Measurements from ENCODE around the gene TSPOAP1.

TSPOAP1 gene

DNA sequence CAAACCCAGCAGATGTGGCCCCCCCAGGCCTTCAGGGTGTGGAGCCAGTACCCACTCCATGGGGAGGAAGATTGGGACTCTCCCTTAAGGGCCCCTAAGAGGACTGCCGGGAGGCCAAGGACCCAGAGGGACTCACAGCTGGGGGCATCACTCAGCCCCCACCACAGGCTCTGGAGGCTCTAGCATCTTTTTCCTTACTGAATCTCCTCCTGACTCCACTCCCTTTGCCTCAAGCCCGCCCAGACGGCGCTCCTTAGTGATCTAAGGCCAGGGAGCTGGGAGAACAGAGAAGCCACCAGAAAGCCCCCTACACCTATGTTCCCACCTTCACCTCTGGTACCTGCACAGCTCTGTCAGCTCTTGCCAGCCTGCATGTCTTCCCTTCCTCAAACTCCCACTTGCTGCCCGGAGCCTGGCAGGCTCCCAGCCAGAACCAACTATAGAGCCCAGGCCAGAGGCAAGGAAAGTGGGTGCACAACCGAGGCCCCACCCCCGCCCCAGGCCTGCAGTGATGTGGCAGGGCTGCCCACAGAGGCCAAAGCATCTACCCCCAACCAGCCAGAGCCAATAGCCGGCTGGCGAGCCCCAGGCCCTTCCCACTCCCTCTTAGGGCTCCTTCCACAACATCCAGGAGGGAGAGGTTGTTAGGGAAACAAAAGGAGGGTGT, 25.5 kb downstream of the TSPOAP1 start:
- FAIRE-seq: no peak

DNA sequence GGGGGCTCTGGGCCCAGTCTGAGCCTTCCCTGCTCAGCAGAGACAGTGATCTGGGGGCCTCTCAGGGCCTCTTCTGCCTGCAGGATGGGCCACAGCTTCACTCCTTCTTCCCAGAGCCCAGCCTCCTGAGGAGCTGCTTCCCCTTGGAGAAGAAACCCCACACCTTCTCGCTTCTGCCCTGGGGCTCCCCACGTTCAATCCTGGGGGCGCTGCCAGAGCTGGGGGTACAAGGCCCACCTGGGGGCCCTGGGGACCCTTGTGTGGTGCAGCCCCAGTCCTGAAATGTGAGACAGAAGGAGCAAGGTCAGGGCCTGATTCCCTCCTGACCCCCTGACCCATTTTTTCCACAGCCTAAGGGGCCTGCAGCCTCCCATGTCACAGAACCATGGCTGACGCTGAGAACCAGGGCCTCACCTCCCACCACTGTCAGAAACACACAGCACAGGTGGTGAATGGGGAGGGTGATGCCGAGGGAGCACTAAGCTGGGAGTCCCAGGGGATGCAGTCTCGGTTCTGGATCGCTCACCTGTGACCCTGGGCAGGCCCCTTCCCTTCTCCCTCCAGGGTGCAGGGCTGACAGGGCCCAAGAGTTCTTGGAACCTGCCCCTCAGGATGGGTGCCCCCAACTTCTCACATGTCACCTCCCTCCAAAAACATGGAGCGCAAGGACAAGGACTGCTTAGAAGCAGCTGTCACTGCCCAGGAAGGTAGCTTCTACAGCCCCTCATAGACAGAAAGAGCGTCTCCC, 26.2 kb downstream of the TSPOAP1 start:
- no peak for FAIRE-seq

DNA sequence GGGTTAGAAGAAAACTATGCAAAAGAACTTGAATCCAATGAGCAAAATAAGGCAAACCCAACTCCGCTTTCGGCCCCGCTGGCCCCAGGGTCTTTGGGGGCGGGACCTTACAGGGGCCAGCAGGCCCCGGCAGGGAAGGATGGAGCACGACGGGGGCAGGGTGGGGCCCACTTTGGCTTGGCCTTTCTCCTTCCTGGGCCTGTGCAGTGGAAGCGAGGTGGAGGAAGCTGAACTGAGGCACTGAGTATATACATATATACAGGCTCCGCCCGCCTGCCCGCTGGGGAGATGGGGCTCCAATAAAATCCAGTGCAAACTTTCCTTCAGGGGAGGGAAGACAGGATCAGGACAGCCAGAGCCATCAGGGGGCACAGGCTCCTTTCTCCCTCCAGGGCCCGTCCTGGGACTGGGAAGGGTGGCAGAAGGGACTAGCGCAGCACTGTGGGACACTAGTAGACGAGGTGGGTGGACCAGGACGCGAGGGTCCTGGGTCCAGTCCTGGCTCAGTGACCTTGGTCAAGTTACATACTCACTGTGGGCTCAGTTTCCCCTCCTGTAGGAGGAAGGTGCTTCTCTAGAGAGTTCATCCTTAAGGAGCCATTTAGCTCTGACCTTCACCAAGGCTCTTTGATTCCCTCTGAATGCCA, 27.0 kb downstream of the TSPOAP1 start:
- FAIRE-seq: no peak

DNA sequence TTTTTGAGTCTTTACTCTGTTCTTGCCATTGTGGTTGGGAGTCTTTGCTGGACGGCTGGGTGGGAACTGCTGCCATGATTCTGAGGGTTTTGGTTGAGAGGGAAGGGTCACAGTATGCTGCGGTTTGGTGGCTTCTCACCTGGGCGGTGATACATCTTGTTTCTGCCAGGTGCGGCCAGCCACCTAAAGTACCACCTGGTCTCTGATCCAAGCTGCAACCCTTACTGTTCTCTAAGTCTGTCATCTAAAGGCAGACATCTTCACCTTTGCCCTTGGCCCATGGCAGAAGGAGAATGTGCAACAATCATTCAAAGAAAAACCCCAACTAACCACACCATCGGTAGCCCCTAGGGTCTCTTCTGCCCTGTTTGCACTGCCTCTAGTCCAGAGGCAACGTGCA, 28.3 kb downstream of the TSPOAP1 start:
- FAIRE-seq: no peak

DNA sequence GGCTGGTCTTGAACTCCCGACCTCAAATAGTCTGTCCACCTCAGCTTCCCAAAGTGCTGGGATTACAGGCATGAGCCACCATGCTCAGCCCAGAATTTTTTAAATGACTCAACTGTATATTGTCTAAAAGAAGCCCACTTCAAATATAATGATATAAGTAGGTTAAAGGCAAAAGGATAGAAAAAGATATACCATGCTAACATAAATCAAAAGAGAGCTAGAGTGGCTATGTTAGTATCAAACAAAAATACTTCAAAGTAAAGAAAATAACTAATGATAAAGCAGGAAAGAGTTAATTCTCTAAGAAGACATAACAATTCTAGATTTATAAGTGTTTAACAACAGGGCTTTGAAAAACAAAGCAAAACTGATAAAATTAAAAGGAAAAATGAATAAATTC, 34.6 kb downstream of the TSPOAP1 start:
- no peak for FAIRE-seq

DNA sequence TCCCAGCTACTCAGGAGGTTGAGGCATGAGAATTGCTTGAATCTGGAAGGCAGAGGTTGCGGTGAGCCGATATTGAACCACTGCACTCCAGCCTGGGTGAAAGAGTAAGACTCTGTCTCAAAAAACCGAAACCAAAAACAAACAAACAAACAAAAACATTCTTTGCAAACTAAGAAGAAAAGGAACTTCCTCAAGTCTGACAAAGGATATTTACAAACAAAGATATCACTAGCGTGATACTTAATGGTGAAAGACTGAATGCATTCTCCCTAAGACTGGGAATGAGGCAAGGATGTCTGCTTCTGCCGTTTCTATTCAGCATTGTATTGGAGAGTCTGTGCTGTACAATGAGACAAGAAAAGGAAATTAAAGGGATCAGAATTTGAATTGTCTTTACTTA, 37.3 kb downstream of the TSPOAP1 start:
- FAIRE-seq: no peak

DNA sequence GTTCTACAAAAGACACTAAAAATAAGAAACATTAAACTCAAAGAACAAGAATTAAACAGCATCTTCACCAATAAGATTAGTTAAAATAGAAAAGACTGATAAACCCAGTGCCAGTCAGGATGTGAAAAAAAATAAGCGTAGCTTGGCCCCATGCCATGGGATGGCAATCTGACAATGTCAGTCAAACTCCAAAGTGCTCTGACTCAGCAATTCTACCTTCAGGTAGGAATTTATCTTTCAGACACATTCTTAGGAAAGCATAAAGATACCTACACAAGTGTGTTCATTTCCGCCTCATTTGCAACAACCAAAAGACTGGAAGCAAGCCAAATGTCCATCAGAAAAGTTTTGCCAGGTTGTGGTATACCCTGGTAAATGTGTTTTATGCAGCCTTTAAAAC, 38.7 kb downstream of the TSPOAP1 start:
- no peak for FAIRE-seq

DNA sequence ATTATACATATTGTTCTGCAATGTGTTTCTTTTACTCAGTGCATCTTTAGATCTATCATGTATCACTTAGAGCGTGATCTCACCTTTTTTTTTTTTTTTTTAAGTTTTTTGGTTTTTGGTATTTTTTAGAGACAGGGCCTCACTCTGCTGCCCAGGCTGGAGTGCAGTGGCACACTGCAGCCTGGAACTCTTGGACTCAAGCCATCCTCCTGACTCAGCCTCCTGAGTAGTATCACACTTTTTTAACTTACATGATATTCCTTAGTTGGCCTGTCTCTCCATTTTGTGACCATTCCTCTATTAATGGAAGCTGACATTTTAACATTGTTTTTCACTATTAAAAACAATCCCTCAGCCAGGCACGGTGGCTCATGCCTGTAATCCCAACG, 43.2 kb downstream of the TSPOAP1 start:
- FAIRE-seq: no peak

DNA sequence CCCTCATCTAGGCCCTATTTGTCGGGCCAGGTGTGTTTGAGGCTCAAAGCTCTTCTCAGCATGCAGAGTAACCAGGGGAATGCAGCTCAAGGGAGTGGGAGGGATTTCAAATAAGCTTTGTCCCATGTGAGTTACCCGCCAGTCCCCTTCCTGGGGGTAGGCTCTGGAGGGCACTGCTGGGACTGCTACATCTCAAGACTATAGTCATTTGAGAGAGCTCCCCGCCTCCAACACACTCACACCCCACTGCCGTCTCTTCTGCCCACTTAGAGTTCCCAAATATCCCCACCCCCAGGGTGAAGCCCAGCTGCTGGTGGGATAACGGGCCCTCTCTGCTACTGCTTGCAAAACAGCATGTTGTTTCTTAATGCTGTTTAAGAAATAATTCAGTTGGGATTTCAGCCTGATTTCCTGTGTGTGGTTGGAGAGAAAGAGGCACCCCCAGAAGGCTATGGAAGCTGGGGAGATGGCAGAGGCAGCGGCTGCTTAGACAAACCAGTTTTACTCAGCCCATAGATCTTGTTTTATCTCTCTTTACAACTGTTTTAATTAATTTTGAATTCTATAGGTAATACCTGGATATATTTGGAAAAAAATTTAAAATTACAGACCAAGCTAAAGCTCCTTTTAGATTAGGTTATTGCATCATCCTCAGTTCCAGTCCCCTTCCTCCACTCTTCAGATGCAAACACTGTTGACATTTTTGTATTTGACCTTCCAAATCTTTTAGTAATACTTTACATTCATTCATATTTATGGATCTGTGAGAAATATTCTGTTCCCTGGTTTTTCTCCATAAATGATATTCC, 43.8 kb downstream of the TSPOAP1 start:
- no peak for FAIRE-seq

DNA sequence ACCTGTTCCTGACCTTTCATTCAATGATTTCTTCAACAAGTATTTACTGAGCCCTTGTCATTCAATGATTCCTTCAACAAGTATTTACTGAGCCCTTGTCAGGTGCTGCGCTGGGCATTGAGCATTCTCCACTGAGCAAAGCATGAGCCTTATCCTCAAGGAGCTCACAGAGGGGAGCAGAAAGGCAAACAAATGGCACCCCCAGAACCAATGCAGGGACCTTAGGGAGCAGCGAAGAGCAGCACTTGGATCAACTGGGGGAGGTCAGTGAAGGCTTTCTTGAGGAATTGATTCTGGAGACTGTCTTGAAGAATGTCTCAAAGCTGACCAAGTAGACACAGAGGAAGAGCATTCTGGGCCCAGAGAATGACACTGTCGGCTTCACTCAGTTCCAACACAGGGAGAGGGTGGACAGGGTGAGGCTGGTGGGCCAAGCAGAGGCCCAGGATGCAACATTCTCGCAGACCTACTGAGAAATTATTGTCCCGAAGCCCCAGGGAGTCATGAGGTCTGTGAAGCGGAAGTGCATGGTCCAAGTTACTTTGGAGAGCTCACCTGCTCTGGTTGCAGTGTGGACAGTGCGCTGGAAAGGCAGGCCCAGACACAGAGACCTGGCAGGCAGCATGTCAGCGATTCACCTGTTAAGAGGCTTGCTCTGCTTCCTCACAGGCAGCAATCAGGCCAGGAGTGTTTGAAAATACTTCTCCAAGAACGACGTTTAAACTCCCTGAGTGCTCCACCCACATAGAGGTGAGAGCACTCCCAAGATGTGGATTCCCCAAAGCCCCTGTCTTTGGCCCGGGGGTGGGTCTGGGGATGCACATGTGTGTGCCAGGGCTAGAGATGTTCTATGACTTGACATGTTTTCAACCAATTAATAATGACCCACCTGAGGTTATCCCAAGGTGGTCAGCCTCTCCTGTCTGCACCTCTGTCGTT, 44.7 kb downstream of the TSPOAP1 start:
- FAIRE-seq: no peak

DNA sequence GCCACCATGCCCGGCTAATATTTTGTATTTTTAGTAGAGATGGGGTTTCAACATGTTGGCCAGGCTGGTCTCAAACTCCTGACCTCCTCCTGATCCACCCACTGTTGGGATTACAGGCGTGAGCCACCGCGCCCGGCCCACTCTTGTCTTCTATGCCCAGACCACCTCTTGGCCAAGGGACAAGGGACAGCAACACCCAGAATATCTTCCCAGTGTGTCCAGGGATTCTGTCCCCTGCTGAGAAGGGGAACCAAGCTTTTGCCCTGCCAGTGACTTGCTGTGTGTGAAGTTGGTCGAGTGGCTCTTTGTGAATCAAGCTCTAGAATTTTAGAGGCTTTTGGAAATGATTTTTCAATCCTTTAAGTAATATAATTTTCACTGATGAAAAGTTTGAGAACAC, 46.2 kb downstream of the TSPOAP1 start:
- FAIRE-seq: no peak

DNA sequence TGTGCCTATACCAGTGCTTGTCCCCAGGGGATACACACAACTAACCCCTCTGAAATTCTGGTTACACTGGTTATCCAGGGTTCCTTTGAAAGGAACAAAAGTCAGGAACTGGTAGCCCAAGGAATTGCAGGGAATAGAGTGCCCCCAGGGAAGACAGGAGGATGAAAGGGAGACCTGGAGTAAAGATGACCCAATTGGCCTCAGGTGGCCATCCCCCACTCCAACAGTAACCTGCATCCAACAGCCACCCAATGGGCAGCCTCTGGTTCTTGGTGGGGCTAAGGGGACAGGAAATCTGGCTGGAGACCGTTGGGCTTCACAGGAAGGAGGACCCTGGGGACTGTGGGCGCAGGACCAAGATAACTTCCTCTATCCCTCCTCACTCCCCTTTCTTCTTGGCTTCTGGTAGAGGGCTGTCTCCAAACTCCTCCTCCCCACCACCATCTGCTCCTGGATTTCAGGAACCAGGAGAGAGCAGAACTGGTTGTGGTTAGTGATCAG, 47.0 kb downstream of the TSPOAP1 start:
- FAIRE-seq: no peak

DNA sequence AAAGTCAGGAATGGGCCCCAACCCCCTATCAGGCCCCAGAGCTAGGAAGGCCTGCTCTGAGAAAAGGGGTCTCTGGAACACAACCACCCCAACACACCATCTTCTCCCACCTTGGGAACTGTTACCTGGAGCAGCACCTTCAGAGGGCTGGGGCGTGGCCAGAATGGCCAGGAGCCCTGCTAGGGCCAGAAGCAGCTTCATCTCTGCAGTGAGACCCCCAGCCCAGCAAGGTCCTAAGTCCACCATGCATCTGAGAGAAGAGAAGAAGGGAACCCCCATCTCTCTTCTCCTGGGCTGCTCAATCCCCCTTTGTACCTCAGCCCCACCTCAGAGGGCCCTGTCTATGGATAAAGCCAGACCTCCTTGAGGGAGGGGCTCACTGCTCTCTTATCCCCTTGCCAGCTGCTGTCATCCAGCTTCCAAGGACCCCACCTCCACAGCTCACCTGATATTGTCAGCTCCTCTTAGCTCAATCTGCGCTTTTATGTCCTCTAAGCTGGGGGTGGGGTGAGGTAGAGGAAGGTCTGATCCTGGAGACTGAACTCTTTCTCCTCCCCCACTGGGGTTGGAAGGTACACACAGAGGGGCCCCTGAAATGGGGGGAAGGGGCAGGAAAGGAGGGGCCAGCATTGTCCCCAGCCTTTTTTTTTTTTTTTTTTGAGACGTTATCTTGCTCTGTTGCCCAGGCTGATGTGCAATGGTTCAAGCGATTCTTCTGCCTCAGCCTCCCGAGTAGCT, 47.9 kb downstream of the TSPOAP1 start, which contains the start of gene MPO:
MPO (minus strand) TSS at position 456 of the 738 bp plus-strand sequence; CDS start at position 279, 177 bp downstream.
- no peak for FAIRE-seq

DNA sequence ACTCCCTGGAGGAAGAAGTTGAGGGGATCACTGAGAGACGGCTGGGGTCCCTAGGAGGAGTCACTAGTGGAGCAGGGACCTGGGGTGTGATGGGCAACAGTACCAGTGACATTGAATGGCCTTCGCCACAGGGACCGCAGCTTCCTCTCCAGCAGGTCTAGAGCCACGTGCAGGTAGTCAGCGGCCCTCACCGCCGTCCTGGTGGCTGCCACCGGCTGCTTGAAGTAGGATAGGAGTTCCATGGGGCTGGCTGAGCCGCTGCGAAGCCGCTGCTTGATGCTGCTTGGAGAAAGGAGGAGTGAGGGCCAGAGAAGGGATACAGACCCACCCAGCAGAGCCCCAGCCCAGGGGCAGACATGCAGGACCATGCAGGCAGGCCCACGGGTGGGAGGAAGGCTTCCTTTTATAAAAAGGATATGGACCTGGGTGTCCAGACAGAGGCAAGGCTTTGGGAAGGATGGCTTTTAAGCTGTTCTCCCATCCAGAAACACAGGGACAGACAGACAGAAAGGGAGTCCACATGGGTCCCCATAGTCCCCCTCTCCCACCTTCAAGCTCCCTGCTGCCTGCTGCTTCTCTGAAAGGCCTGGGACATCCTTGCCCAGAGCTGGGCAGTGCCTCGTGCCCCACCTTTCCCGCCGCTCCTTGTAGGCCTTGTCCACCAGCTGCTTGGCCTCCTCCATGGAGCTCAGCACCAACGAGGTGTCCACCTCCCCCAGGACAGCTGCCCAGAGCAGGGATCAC, 48.7 kb downstream of the TSPOAP1 start:
- FAIRE-seq: no peak

DNA sequence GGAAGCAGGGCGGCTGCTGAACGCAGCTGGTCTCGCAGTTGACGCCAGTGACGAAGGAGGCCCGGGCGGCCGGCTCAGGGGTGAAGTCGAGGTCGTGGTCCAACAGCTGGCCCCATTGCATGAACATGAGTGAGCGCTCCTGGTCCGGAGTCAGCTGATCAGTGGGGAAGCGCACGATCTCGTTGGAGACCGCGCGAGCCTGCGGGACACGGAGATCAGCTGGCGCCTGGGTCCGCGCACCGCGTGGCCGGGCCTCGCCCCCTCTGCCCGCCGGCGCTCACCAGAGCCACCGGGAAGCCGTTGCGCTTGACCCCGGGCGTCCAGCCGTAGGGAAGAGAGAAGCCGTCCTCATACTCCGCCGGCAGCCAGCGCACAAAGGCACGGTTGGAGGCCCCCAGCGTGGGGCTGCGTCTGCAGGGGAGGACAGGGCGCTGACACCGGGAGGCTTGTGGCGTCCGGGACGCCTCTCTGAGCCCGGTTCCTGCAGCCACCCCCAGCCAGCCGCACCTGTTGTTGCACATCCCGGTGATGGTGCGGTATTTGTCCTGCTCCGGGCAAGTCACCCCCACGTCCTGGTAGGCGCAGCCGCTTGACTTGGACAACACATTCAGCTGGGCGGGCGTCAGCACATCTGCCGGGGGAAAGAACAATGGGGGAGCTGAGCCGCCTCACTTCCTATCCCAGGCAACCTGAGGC, 49.4 kb downstream of the TSPOAP1 start:
- FAIRE-seq: no peak

DNA sequence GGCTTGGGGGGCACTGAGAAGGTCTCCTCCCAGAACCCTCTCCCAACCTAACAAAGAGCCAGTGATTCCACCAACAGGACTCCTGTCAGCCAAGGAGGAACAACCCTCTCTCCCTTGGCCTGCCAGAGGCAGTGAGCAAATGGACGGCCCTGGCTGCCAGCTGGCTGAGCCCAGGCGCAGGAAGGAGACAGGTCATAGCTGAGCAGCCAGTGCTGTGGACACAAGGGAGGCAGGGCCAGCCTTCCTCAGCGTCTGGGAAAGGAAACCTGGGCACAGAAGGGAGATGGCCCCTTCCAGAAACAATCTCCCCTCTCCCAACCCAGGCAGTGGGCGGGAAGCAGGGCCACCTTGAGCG, 50.0 kb downstream of the TSPOAP1 start:
- no peak for FAIRE-seq

DNA sequence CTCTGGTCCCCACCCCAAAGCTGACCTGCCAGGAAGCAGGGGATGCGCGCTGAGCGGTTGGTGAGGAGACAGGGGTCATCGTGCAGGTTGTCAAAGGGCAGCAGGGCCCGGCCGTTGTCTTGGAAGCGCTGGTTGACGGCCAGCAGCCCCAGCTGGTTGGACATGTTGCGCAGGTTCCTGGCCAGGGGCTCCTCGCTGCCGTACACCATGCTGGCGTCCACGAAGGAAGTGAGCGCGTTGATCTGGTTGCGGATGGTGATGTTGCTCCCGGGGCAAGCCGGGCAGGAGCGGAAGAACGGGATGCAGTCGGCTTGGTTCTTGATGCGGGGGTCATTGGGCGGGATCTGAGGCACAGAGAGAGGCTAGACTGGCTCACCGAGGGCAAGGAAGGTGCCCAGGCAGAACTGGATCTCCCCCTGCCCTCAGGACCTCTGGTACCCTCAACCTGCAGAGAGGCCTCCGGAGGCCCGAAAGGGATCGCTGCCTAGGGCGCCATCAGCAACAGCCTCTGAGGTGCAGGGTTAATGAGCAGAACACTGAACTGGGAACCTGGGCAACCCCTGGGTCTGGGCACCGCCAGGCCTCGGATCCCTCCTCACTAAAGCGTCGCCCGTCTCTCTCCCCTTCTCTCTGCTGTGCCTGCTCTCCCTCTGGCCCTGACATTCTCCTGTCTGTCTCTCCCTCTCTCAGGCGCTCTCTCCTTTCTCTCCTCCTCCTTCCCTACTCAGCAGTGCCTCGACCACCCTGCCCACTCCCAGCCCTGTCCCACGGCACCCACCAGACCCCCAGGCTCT, 50.6 kb downstream of the TSPOAP1 start:
- no peak for FAIRE-seq

DNA sequence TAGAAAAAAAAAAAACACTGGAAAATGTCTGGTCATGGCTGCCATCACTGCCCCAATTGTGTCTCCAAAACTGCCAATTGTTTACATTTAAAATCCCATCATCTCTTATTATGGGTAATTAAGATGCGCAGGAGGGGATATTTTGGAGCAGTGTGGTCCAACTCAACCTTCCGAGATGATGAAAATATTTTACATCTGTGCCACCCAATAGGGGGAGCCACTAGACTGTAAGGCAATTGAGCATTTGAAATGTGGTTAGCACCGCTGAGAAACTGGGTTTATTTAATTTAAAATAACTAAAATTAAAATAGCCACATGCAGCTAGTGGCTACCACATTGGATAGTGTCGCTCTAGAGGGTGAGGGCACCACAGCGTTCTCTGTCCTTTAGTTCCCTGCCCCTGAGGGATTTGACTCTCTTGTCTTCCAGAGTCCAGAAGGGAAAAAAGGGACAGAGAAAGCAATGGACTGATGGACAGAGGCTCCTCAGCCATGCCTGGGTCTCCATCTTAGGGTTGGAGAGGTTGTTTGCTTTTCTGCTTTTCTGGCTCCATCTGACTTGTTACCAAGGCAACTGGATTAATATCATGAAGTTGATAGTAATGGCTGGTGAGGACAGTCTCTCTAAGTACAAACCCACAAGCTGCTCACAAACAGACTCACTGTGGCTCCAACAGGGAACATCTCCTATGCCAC, 51.3 kb downstream of the TSPOAP1 start:
- FAIRE-seq: no peak
